ENCODE results near the gene PROSER2. TPM values are rescaled to one million over a fixed set of nuclear protein-coding genes. Genes with fewer than 3 reads are reported as not detected.
"Not testable (repeated sequence)": the region's sequence is repeated elsewhere in the genome, so short reads cannot be mapped to it uniquely, and the experiment has no call there.

The PROSER2 gene
- total RNA-seq, 2 donors from 2014 or later: 10.3 to 11.3 TPM

DNA sequence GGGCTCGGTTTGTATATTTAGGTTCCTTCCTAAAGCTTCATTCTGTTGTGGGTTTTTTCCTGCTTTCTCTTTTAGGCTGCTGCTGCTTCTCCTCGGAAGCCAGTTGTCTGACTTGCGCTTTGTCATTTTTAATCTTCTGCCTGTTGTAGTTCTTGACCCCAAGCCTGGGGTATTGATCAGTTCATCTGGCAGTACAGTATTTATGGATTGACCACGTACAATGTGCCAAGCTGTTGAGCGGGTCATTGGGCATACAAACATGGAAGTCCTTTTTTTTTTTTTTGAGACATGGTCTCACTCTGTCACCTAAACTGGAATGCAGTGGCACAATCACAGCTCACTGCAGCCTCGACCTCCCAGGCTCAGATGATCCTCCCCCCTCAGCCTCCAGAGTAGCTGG, 4.3 kb downstream of the PROSER2 start:
- ATAC-seq (no peak), DNase-seq (no peak)
- intact Hi-C loops (cut with DNase I, micrococcal nuclease): no loop called here

DNA sequence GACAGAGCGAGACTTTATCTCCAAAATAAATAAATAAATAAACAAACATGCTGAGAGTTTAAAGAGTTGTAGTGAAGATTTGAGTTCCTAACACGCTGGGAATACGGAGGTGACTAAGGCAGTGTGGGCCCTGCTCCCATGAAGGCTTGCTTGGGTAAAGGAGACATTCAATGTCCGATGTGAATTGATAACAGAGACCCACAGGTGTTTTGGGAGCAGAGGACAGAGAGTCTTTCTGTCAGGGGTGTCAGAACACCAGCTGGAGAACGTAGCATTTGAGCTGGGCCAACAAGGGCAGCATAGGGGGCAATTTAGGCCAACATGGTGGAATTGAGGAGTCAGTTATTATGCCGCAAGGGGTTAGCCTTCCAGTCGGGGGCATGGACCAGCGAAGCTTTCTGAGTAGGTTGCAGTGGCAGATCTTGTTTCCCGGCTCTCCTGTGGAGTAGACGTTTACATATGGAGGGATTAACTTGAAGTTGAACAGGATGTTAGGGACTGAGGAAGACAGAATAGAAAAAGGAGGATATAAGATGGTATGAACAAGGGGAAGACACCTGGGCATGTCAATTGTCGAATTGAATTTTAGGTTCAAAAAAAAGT, 5.6 kb downstream of the PROSER2 start:
- DNase-seq: no peak
- no peak for ATAC-seq
- intact Hi-C loops (cut with DNase I, micrococcal nuclease): no loop called here

DNA sequence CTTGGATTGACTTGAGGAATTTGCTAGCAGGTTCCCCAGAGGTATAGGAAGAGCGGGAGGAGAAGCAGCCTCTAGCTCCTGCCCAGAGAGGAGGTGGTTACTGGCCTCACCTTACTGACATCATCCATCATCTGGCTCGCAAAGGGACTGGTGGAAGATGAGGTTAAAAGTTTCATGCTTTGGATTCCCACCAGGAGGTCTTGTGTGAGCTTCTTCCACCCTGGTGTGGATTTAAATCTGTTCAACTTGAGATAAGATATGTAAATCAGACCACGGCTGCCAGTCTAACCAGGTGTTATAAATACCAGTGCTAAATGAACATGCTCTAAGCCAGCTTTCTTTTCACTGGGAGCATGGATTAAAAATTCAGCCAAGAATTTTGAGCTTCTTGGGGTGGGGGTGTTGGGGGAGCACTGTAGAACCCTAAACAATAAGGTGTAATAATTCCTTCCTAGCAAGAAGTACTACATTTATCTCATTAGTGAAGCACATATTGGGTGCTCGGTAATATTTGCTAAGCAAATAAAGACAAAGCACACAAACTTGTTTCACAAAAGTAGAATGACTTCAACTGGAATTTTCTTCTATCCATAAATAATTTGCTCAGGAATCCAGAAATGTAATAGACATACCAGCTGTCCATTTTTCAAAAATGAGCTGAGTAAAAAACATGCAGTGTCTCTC, 7.8 kb downstream of the PROSER2 start:
- ATAC-seq: peak; percentile 33
- DNase-seq: no peak
- intact Hi-C loops (cut with DNase I, micrococcal nuclease): no loop called here

DNA sequence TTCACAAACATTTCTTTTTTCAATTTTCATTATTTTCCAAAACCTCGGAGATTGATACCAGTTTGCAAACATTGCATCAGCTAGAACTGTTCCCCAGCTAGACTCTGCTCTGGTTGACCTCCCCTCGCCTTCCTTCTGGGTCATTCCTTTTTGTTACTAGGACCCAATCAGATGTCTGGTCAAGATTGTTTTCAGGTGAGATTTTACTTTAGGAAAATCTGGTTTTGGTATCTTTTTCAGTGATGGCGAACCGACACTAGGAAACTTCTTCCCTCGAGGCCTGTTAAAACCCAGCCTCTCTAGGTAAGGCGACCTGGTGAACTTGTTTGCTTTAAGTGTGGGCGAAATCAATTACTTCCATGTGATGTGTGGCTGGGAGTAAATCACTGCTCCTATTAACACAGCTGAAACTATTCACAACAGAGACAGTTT, 8.4 kb downstream of the PROSER2 start:
- no peak for DNase-seq
- peak; percentile 53 for ATAC-seq
- intact Hi-C loops (cut with DNase I, micrococcal nuclease): no loop called here

DNA sequence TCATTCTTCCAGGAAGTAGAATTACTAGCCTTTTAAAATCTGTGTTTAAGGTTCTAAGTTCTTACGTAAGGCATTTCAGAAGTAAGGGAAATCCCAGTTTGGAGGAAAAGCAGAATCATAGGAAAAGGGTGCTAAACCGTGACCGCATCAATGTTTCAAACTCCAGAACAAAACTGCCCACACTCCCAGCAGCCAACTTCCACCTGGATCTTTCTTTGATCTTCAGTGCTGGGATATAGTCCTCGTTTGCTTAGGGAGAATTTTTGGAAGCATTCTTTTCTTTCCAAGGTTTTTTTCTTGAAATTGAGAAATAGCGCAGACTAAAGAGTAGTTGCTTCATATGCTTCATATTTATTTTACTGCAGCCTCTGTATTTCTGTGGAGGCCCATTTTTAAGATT, 8.9 kb downstream of the PROSER2 start:
- ATAC-seq: no peak
- DNase-seq: no peak
- intact Hi-C loops (cut with DNase I, micrococcal nuclease): no loop called here

DNA sequence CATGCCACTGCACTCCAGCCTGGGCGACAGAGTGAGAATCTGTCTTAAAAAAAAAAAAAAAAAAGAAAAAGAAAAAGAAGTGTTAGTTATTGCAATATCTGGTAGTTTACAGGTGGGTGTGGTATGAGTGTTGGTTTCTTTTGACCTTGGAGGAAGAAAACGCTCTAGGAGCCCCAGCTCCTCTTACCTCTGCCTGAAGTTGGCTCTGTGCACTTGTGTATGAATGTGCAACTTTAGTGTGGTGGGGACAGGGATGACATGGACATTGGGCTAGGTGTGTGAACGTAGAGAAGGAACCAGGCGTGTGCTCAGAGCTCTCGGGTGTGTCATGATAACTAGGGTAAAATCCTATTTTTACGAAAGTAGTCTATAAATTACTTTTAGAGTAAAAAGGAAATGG, 11.9 kb downstream of the PROSER2 start:
- no peak for DNase-seq
- peak; percentile 56 for ATAC-seq
- intact Hi-C loops (cut with DNase I, micrococcal nuclease): no loop called here

DNA sequence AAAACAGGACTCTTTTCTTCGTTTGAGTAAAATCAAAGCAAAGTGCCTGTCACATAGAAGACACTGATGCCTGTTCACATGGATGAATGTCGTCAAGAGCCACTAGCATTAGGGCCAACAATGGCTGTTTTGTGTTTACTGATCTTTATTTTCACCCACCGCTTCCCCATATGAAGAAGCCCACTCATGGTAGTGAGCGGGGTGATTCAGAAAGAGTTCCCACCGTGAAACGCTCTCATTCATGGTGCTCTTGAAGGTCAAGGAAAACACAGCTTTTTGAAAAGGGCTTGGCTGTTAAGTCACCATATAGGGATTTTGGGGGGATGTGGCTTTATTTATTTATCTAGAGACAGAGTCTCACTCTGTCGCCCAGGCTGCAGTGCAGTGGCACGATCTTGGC, 12.5 kb downstream of the PROSER2 start:
- ATAC-seq (no peak), DNase-seq (no peak)
- intact Hi-C loops (cut with DNase I, micrococcal nuclease): no loop called here

DNA sequence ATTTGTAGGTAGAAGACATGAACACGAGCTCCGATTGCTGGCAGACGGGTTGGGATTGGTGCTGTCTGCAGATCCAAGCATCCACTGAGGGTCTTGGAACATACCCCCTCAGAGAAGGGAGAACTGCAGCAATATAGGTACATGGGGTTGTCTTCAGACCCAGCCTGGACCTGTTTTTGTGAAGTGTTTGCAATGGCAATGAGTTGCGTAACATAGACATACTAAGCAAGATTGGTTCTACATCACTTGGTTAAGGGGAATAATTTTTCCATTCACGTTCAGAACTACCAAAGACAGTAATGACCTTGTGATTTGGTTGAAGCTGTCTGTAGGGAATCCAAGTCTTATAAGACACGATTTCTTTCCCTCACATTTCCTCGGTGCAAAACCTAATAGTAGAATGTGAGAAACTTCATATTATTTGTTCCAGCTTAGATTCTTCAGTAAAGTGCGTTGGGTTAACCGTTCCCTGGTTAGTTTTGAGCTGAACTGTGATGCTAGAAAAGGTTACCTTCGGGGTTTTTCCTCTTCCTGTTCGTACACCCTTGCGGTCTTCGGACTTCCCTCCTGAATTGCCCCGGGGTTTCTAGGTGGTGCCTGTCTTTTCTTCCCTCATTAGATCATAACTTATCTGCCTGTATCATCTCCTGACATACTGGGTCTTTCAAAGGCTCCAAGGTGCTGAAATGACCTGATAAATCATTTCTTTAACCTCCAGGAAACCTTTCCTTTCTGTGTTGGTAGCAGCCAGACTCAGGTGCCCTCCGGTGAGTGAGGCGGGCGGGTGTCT, 14.4 kb downstream of the PROSER2 start:
- ATAC-seq: no peak
- DNase-seq: no peak
- intact Hi-C loops (cut with DNase I, micrococcal nuclease): no loop called here

DNA sequence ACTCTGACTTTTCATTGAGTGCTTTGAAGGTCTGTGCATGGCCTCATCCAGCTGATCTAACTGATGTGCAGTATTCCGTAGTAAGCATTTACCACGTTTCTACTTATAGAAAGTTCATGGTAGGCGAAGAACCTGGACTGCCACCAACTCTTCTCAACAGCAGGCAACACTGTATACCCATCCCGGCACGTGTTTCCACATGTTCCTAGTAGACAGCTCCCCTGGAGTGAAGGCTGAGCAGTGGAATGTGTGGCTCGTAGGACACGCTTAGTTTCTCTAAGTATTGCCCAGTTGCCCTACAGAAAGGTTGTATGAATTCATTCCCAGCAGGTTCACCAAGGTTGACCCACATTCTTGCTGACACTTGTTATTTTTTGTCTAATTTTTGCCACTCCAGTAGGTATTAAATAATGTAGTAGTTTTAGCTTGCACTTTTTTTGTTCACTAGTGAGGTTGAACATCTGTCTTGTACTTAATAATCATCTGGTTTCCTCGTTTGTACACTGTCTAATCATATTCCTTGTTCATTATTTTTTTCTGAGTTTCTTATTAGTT, 15.2 kb downstream of the PROSER2 start:
- intact Hi-C loops (cut with DNase I, micrococcal nuclease): no loop called here
- ATAC-seq (no peak), DNase-seq (no peak)

DNA sequence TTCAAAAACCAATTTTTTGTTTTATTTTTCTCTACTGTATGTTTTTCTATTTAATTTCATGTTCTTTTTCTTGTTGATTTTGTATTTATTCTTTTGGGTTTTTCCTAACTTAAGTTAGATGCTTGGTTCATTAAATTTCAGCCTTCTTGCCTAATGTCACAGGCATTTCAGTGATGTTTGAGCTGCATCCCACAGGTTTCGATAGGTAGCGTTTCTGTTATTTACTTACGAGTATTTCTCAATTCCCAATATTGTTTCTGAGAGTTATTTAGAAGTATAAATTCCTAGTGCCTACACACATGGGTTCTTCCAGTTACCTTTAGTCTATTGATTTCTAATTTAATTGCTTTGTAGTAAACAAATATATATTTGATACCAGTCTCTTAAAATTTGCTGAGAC, 18.2 kb downstream of the PROSER2 start:
- ATAC-seq: no peak
- intact Hi-C loops (cut with DNase I, micrococcal nuclease): no loop called here

DNA sequence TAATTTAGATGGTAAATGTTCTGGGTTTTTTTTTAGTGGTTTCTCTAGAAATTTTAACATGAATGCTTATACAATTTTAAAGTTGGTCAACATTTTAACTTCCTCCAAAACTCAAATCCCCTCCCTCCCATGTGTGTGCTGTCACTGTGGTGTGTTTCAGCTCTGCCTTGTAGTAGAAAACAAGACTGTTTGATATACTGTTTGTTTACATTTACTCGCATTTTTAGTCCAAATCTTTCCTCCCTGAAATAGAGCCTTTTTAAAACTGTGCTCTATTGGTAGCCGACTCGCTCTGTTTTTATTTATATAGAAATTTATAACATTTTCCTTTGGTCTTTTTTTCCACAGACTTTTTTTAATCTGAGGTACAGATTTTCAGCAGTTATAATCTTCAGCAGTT, 19.3 kb downstream of the PROSER2 start:
- ATAC-seq: no peak
- intact Hi-C loops (cut with DNase I, micrococcal nuclease): no loop called here
- no peak for DNase-seq

More for the DNA sequence above, 18.2 kb downstream of the PROSER2 start:
- no peak for DNase-seq

DNA sequence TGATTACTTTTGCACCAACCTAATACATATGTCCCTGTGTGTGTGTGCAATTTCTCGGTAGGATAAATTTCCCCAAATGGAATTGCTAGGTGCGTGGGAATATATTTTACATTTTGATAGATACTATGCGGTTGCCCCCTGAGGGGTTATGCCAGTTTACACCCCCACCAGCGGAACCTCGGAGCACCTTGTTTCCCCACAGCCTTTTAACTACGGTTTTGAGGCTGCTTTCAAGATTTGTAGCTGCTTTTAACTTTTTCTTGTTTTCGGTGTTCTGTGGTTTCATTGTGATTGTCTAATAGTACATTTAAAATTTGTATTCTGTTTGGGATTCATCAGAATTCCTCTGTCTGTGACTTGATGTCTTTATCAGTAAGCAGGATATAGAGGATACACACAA, 22.0 kb downstream of the PROSER2 start:
- DNase-seq: no peak
- intact Hi-C loops (cut with DNase I, micrococcal nuclease): no loop called here
- ATAC-seq: no peak

DNA sequence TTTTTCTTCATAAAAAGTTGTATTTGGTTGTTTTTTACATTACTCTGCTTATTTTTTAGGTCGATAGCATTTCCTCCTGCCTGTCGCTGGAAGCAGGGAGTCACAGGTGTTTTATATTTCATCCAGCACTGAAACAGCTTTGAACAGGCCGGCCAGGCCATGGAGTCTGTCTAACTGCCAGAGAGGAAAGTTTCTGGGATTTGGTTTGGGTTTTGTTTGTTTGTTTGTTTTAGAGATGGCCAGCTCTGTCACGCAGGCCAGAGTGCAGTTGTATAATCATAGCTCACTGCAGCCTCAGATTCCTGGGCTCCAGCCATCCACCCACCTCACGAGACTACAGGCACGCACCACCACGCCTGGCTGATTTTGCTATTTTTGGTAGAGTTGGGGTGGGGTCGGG, 23.4 kb downstream of the PROSER2 start:
- DNase-seq (no peak), ATAC-seq (no peak)
- intact Hi-C loops (cut with DNase I, micrococcal nuclease): no loop called here

DNA sequence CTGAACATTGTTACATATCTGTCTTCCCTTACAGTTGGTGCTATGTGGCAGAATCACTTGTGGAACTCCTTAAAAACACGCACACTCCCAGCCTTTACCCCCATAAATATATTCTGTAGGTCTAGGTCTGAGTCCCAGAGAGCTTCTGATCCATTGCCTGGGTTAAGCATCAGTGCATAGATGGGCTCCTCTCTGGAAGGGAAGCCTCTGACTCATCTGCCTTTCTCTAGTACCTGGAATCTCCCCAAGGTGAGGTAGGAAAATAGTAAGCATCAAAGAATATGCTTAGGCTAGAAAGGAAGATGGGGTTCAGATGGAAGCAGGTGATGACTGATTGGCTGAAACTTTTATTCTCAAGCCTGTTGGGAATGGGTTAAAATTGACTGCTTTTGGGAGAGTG, 26.1 kb downstream of the PROSER2 start:
- ATAC-seq (no peak), DNase-seq (no peak)
- intact Hi-C loops (cut with DNase I, micrococcal nuclease): no loop called here

DNA sequence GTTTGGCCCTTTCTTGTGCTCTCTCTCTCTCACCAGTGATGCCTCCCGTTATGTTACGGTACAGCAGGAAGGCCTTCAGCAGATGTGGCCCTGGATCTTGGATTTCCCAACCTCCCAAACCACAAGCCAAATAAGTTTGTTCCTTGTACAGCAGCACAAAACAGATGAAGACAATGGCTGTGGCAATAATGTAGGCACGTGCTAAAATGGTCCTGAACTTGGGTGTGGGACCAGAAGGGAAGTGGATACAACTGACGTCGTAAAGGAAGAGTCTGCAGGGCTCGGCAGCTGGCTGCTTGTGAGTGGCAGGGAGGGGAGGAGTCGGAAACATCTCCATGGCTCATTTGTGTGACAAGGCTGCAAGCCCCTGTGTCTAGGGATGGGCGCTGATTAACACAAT, 26.8 kb downstream of the PROSER2 start:
- DNase-seq: no peak
- intact Hi-C loops (cut with DNase I, micrococcal nuclease): no loop called here
- peak; percentile 48 for ATAC-seq

DNA sequence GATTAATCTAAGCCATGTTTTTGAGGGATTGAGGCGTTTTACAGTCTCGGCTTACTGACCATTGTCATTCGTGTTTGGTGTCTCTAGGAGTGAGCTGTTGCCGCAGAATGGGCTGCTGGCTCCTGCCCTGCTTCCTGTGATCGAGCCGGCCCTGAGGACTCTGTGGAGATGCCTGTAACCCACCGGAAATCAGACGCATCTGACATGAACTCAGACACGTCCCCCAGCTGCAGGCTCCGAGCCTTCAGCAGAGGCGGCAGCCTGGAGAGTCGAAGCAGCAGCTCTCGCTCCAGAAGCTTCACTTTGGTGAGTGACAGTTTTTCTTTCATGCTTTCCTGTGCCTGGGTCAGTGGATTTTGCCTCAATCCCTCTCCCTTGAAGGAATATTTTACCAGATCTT, 28.8 kb downstream of the PROSER2 start:
- ATAC-seq (no peak), DNase-seq (no peak)
- intact Hi-C loops (cut with DNase I, micrococcal nuclease): no loop called here

DNA sequence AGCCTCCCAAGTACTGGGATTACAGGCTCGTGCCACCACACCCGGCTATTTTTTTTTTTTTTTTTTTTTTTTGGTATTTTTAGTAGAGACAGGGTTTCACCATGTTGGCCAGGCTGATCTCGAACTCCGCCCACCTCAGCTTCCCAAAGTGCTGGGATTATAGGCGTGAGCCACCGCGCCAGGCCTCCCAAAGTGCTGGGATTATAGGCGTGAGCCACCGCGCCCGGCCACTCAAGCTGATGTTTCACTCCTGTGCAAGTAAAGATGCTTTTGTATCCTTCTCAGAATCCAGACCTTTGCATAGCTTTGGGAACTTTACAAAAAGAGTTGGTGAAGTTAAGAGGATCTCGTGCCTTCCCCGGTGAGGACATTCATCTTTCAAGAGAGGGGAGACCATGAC, 29.5 kb downstream of the PROSER2 start:
- DNase-seq; intact Hi-C loops (cut with DNase I, micrococcal nuclease); ATAC-seq: not testable (repeated sequence)

DNA sequence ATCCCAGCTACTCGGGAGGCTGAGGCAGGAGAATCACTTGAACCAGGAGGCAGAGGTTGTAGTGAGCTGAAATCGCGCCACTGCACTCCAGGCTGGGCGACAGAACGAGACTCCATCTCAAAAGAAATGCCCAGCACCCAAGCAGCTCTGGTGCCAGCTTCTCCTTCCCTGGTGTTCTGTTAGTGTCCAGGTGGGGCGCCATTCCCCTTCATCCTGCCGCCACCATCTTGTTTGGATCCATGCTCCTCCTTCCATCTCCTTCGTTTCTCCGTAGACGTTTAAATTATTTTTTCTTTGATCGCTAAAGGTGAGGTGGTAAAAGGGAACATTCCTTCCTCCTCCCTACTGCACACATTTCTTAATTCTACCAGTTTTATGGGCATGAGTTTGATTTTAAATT, 30.3 kb downstream of the PROSER2 start:
- DNase-seq (no peak), ATAC-seq (no peak)
- intact Hi-C loops (cut with DNase I, micrococcal nuclease): no loop called here

DNA sequence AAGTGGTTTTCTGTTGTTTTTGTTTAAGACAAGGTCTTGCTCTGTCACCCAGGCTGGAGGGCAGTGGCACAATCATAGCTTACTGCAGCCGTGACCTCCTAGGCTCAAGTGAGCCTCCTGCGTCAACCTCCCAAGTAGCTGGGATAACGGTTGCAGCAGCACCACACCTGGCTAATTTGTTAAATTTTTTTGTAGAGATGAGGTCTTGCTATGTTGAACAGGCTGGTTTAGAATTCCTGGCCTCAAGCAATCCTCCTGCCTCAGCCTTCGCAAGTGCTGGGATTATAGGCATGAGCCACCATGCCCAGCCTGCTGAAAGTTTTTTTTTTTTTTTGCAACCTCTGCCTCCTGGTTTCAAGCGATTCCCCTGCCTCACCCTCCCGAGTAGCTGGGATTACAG, 31.1 kb downstream of the PROSER2 start:
- intact Hi-C loops (cut with DNase I, micrococcal nuclease): no loop called here
- no peak for ATAC-seq
- no peak for DNase-seq

DNA sequence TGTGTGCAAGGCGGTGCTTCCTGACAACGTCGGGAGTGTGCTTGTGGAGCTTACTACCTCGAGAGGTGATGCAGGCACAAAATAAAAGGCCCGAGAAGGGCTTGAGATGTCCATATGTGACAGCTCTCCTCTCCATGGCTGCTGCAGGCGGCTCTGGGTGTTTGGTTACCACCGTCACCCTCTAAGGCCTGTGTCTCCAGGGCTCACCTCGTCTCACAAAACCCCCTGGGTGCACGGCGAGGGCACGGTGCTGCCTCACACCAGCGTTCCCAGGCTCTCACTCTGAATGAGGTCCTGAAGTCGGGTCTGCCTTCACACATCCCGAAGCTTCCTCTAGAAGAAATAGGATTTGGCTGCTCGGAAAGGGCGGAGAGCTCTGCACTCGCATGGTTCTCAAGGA, 32.9 kb downstream of the PROSER2 start:
- no peak for ATAC-seq
- intact Hi-C loops (cut with DNase I, micrococcal nuclease): no loop called here
- DNase-seq: no peak
